Upper lobe of left lung (tissue), 6 donors: ENCODE data around the gene KISS1R. TPM values are rescaled to one million over a fixed set of nuclear protein-coding genes. Genes with fewer than 3 reads are reported as not detected.

Experiments
- ATAC-seq, 2 donors: fragments of 200-7000 bp; cut with Tn5 transposase; one replicate each; pipeline ENCODE4 v1.9.1; 2022; ENCODE audit warnings: mild to moderate bottlenecking in 2 of 2, moderate library complexity in 2 of 2; ENCODE audit not compliant: low FRiP score in 2 of 2
- DNase-seq, 2 donors: peaks; one replicate each; pipeline ENCODE4 v3.0.0-alpha.2; 2019 to 2020
- H3K27ac ChIP-seq, 4 donors: fragments of 200-600 bp; sonication (generic); one replicate each; pipeline ENCODE4 v1.5.1; 2016 to 2019
- H3K27me3 ChIP-seq, 4 donors: fragments of 200-600 bp; sonication (generic); one replicate each; pipeline ENCODE4 v1.5.1; 2017 to 2019
- H3K36me3 ChIP-seq, 4 donors: fragments of 200-600 bp; sonication (generic); one replicate each; pipeline ENCODE4 v1.5.1; 2016 to 2019
- H3K4me1 ChIP-seq, 4 donors: fragments of 200-600 bp; sonication (generic); one replicate each; pipeline ENCODE4 v1.5.1; 2018 to 2019
- H3K4me3 ChIP-seq, 4 donors: fragments of 200-600 bp; sonication (generic); one replicate each; pipeline ENCODE4 v1.5.1; 2017 to 2019; ENCODE audit warnings: mild to moderate bottlenecking in 2 of 4, moderate library complexity in 1 of 4
- H3K9me3 ChIP-seq, 4 donors: fragments of 200-600 bp; sonication (generic); one replicate each; pipeline ENCODE4 v1.5.1; 2018 to 2019
- CTCF ChIP-seq, 6 experiments: fragments of 450-650 bp in 4 of 6; fragments of 200-600 bp in 2 of 6; sonication (generic) in 2 of 6; IDR thresholded peaks; one replicate each; pipeline ENCODE4 v1.5.1; 2016 to 2019; ENCODE audit warnings: antibody characterized with exemption in 6 of 6
- EP300 ChIP-seq, 4 donors: sonication (generic); formaldehyde crosslinking; IDR thresholded peaks; one replicate each; pipeline ENCODE4 v1.5.1; 2017; ENCODE audit warnings: antibody characterized with exemption in 4 of 4, control low read depth in 2 of 4
- POLR2A ChIP-seq, 4 donors: fragments of 450-650 bp; IDR thresholded peaks; one replicate each; pipeline ENCODE4 v1.5.1; 2016 to 2017; ENCODE audit warnings: antibody characterized with exemption in 4 of 4, mild to moderate bottlenecking in 2 of 4
- POLR2AphosphoS5 ChIP-seq, 2 donors: sonication (generic); formaldehyde crosslinking; IDR thresholded peaks; one replicate each; pipeline ENCODE4 v1.5.1; 2017; ENCODE audit warnings: antibody characterized with exemption in 2 of 2
- WGBS, 2 donors: methylation state at CpG; one replicate each; pipeline ENCODE4 v1.1.5; 2017 to 2018; 5-methylcytosine and 5-hydroxymethylcytosine counted together
- total RNA-seq, 6 donors: library from RNA; depleted of rRNA in 4 of 6; stranded (reverse); fragments of >200 nt in 4 of 6; gene quantifications; one replicate each; pipeline versions ENCODE4 v1.1.0 to v1.2.1, GENCODE V29; 2016 to 2021
- donor health status: DM: no; HTN: no; CAD: no; lungs with moderate emphysema.
- donor health status: DM: no; HTN: yes; CAD: no; lungs with severe emphysema.

Gene KISS1R
- total RNA-seq, 6 donors from 2014 or later, result not detected

- ATAC-seq (no peak), DNase-seq (peak in 1 of 2 donors; percentile 78)
- TF ChIP-seq EP300 (IDR thresholded peaks at IDR 0.05) (no peak), CTCF (IDR thresholded peaks at IDR 0.05) (no peak)
- Histone ChIP-seq H3K27me3 (no peaks in the 10 kb centered on the region), H3K9me3 (no peaks in the 10 kb centered on the region), H3K27ac (no peak overlapping the region), H3K4me3 (no peak overlapping the region), H3K4me1 (no peaks in the 10 kb centered on the region), H3K36me3 (peaks cover 12 to 91% (median 69%) of the 10 kb centered on the region in 4 donors)
- 91% methylated on average over 23 to 28 of the region's 37 CpGs for WGBS, 2 donors
Observed at GRCh38 chr19:879711-880438, 37.3 kb upstream of the KISS1R start.

- no peak for ATAC-seq
- no peaks in the 10 kb centered on the region for H3K4me1 ChIP-seq
- TF ChIP-seq CTCF (IDR thresholded peaks at IDR 0.05) (no peak), POLR2AphosphoS5 (IDR thresholded peaks at IDR 0.05) (no peak), POLR2A (IDR thresholded peaks at IDR 0.05) (no peak), EP300 (IDR thresholded peaks at IDR 0.05) (no peak)
- H3K27me3 ChIP-seq, result no peaks in the 10 kb centered on the region
- peaks cover 20 to 93% (median 70%) of the 10 kb centered on the region in 4 donors for H3K36me3 ChIP-seq
- H3K27ac ChIP-seq, result no peak overlapping the region
- no peak overlapping the region for H3K4me3 ChIP-seq
- WGBS, 2 donors, result 95% methylated on average over 18 to 23 of the region's 34 CpGs
- no peaks in the 10 kb centered on the region for H3K9me3 ChIP-seq
- peak in 1 of 2 donors; percentile 73 for DNase-seq
Observed at GRCh38 chr19:881385-882071, 35.6 kb upstream of the KISS1R start.

GRCh38 chr19:882871-883497 is 34.1 kb upstream of the KISS1R start:
- WGBS, 2 donors, result 84 to 95% methylated on average over 21 to 28 of the region's 30 CpGs
- Histone ChIP-seq H3K36me3 (peaks cover 15 to 96% (median 73%) of the 10 kb centered on the region in 4 donors), H3K27me3 (no peaks in the 10 kb centered on the region), H3K27ac (peak overlapping the region in 1 of 4 donors; percentile 50), H3K9me3 (no peaks in the 10 kb centered on the region), H3K4me3 (no peak overlapping the region), H3K4me1 (no peaks in the 10 kb centered on the region)
- ATAC-seq (no peak), DNase-seq (peak in 1 of 2 donors; percentile 53)
- TF ChIP-seq POLR2AphosphoS5 (IDR thresholded peaks at IDR 0.05) (no peak), EP300 (IDR thresholded peaks at IDR 0.05) (no peak), CTCF (IDR thresholded peaks at IDR 0.05) (no peak), POLR2A (IDR thresholded peaks at IDR 0.05) (no peak)

- Histone ChIP-seq H3K27ac (peak overlapping the region in 1 of 4 donors; percentile 50), H3K9me3 (no peaks in the 10 kb centered on the region), H3K4me3 (no peak overlapping the region), H3K4me1 (no peaks in the 10 kb centered on the region), H3K36me3 (peaks cover 15 to 98% (median 76%) of the 10 kb centered on the region in 4 donors), H3K27me3 (no peaks in the 10 kb centered on the region)
- DNase-seq (peak; percentile 71 to 83), ATAC-seq (peak; percentile 24 to 90)
- peak in 1 of 2 donors; percentile 10 for TF ChIP-seq POLR2AphosphoS5 (IDR thresholded peaks at IDR 0.05)
- TF ChIP-seq CTCF (IDR thresholded peaks at IDR 0.05), result peak in 3 of 6 experiments; percentile 35 to 48 (median 45)
- TF ChIP-seq POLR2A (IDR thresholded peaks at IDR 0.05), result no peak
- TF ChIP-seq EP300 (IDR thresholded peaks at IDR 0.05), result no peak
- 88 to 89% methylated on average over 18 to 22 of the region's 22 CpGs for WGBS, 2 donors
Observed at GRCh38 chr19:883661-884211, 33.4 kb upstream of the KISS1R start.
